GM23248 (cell line): Measurements from ENCODE around the gene BMP10.

ENCODE experiments used
- EZH2 ChIP-seq: fragments of 200-600 bp; sonication (generic); IDR thresholded peaks from 2 replicates; pipeline ENCODE4 v1.6.1; 2018; ENCODE audit warnings: antibody characterized with exemption, mild to moderate bottlenecking; ENCODE audit not compliant: insufficient read depth, poor library complexity, severe bottlenecking
- EZH2phosphoT487 ChIP-seq: fragments of 200-600 bp; sonication (generic); IDR thresholded peaks from 2 replicates; pipeline ENCODE4 v1.6.1; 2018; ENCODE audit warnings: antibody characterized with exemption, moderate library complexity, mild to moderate bottlenecking, low read depth; ENCODE audit not compliant: insufficient read depth

- TF ChIP-seq EZH2 (no peak), EZH2phosphoT487 (no peak)
Observed at GRCh38 chr2:68908392-68908970, 37.3 kb upstream of the BMP10 start.
